GM18519 (cell line): Measurements from ENCODE around the gene AKAP8L.

Experiments used
- ATAC-seq: cut with Tn5 transposase; IDR thresholded peaks from one replicate; pipeline ENCODE4 v1.9.1; 2021; ENCODE audit warnings: mild to moderate bottlenecking, moderate library complexity; ENCODE audit not compliant: unreplicated experiment, low FRiP score

The AKAP8L gene

GRCh38 chr19:15394426-15394825 is 24.4 kb downstream of the AKAP8L start:
- ATAC-seq: no peak

GRCh38 chr19:15393963-15394362 is 24.8 kb downstream of the AKAP8L start:
- ATAC-seq: no peak

DNA sequence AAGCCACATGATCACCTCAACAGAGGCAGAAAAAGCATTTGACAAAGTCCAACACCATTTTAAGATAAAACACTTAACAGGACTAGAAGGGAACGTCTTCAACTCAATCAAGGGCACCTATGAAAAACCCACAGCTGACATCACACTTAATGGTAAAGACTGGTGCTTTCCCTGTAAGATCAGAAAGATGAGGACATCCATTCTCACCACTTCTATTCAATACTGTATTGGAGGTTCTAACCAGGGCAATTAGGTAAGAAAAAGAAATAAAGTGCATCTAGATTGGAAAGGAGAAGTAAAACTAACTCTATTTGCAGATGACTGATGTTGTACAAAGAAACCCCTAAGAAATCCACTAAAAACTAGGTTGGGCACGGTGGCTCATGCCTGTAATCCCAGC is 28.0 kb downstream of the AKAP8L start:
- no peak for ATAC-seq

DNA sequence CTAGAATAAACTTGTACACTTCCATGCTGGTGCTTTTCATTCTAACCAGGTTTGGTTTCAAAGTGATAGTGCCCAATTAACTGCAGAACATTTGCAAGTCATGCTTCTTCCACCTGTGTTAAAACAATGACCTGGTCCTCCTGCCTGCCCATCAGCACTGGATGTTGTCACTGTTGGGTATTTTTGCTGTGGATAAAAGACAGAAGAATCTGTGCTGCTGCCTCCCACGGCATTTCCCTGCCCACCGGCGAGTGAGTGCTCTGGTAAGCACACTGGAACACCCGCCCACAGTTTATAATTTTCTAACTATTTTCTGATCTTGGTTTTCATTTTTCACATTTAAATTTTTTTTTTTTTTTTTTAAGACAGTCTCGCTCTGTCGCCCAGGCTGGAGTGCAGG is 36.9 kb downstream of the AKAP8L start:
- ATAC-seq: no peak

GRCh38 chr19:15381429-15381828 is 37.4 kb downstream of the AKAP8L start:
- ATAC-seq: no peak

DNA sequence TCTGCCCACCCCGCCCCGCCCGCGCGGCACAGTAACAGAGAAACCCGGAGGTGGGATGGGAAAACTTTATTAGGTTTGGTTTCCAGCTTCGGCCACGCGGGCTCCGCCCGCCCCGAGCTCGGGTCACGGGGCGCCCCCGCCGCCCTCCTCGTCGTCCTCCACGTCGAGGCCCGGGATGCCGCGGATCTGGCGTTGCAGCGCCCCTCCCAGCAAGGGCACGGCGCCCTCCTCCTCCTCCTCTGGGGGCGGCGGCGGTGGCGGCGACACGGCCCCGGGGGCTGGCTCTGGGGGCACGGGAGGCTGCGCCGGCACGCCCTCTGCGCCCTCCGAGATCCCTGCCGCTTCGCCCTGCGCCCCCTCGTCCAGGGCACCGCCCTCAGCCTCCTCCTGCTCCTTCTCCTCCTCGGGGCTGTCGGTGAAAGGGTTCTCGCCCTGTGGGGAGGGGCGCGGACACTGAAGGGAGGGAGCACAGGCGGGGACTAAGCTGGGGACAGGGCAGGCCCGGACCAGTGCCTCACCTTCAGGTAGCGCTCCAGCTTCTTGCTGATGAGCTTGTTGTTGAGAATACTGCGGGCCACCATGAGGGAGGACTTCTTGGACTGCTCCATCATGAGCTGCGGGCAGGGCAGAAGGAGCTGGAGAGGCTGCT is 38.7 kb downstream of the AKAP8L start:
- ATAC-seq: peak; percentile 9

DNA sequence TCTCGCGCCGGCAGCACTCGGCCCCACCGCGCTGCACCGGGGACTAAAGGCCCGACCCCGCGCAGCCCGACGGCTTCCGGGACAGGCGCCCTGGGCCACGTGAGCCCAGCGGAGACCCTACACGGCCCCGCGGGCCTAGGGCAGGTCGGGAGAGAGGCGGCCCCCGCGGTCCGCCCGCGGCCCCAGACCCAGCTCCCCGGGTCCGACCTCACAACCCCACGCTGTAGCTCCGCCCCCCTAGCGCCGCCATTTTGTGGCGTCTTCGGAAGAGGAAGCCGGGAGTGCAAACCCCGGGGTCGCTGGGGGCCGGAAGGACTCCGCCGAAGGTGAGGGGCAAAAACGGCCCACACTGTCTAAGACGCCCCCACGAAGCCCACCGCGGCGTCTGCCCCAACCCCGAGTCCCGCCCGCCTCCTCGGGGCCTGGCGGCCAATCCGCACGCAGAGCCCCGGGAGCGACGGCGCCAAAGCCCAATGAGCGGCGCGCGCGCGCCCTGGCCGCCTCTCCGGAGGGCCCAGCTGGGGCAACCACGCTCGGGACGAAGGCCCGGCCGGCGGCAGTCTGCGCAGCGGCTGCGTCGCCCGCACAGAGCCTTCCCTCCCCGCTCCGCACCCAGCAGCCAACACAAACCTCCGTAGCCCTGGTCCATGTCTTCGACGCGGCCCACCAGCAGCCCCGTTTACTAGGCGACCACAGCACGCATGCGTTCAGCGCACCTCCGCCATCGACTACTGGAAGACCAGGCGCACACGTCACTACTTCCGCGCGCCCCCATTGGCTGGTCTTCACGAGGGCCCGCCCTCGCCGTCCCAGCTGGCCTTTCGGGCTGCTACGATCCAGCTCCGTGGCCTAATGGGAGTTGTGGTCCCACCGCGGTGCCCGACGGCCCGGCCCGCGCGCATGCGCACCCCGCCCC is 39.4 kb downstream of the AKAP8L start, which contains the start of gene AKAP8:
AKAP8 (minus strand) TSS at position 705 of the 916 bp plus-strand sequence; CDS start at position 649, 56 bp downstream.
- peak; percentile 60 for ATAC-seq

DNA sequence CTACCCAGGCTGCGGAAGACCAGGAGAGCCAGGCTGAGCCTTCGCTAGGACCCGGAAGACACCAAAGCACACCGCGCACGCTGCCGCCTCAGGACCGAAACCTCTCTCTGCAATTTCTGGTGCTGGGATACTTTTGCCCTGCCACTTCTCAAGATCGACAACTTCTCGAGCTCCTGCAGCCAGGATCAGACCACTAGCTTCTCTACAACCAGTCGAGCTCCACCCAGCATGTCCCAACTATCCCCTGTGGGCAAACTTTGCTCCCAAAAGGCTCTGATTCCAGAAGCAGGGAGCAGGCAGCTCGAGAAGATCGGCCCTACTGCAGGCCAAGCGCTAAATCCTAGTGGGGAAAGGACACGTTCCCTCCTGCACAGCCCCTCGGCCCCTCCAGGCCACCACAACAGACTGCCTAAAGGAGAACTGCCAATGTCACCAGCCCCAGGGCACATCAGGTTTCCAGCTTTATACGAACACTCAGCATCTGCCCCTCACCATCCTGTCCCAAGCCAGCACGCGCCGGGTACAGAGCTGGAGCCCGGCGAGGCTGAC is 40.2 kb downstream of the AKAP8L start:
- no peak for ATAC-seq

DNA sequence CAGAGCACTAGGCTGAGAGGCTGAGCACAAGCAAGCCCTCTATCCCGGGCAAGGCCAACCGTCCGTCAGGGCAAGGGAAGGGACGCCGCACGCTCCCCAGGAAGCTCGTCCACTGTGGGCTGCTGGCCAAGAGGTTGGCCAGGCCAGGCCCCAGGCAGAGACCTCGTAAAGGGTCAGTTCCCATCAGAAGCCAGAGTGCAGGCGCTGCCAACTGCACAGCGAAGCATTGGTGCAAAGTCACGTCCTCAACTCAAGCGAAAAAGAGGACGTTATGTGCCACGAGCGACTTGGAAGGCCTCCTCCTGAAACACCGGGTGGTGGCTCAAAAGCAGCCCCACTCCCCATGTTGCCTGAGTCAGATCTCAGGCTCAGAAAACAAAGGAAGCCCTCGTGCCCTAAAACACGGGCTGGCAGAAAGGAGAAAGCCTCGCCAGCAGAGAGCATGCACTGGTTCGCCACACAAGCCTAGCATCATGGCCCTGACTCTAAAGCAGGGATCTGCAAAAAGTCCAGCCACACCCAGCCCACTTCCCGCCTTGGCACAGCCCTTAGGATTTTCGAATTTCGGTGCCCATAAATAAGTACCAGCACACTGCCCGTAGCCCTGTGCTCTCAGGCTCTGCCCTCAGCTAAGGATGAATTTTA is 43.9 kb downstream of the AKAP8L start:
- ATAC-seq: no peak

DNA sequence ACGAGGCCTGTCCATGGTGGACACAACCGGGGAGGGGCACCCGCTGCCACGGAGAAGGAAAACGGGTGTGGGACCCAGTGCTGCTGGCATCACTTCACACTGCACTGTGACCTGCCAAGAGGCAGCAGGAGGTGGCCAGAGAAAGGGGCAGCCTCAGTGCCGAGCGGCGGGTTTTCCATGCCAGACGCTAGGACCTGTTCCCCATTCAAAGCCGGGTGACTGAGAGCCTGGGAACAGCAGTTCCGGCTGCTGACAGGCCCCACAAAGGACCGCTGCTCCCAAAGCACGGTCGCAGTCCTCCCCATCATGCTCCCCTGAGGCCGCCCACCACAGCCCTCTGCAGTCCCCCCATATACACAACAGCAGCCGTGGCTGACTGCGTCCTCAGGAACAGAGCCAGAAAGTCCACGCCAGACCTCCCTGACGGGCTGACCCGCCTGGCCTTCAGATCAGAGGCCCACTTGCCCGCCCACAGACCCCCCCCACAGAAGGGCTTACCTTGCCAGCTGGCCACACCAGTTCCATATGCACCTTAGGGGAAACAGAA is 44.6 kb downstream of the AKAP8L start:
- ATAC-seq: no peak

- ATAC-seq: no peak
These were observed 45.1 kb downstream of the AKAP8L start for GRCh38 chr19:15373644-15374043.

DNA sequence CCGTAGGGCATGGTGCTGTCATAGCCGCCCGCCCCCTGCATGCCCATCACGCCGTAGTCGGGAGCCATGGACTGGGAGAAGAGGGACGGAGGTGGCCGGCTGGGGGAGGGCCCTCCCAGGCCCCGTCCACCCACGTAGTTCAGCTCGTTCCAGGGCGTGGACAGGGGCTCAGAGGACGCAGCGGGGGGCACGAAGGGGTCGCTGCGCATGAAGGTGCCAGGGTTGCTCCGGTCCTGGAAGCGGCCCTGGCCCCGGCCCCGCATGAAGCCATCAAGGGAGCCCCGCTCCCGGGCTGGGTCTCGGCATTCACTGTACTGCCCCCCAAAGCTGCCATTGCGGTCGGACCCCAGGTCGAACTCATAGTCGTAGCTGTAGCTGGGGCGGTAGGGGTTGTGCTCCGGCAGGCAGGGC is 45.9 kb downstream of the AKAP8L start:
- ATAC-seq: no peak

GRCh38 chr19:15372470-15372869 is 46.3 kb downstream of the AKAP8L start:
- ATAC-seq: no peak

- no peak for ATAC-seq
These were observed 46.9 kb downstream of the AKAP8L start for GRCh38 chr19:15371786-15372380.

DNA sequence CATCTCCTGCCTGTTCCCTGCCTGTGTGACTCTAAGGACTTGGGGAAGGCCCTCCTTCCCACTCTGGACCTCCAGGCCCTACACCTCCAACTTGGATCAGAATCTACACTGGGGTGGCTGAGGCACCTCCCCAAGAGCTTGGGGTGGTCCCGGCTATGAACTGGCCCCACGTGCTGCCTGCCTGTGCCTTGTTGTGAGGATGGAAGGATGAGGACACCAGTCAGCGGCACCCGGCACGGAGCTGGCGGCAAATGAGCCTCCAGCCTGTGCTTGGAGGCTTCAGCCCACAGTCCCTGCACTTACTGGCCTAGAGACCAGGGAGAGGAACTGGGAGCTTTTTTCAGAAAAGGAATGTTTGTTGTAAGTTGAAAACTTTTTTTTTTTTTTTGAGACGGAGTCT is 47.7 kb downstream of the AKAP8L start:
- no peak for ATAC-seq

GRCh38 chr19:15369594-15369891 is 49.2 kb downstream of the AKAP8L start:
- no peak for ATAC-seq

GRCh38 chr19:15368798-15369593 is 49.8 kb downstream of the AKAP8L start:
- ATAC-seq: no peak

- ATAC-seq: no peak
These were observed 50.6 kb downstream of the AKAP8L start for GRCh38 chr19:15368051-15368632.

GRCh38 chr19:15367439-15367838 is 51.3 kb downstream of the AKAP8L start:
- no peak for ATAC-seq
